Heart right ventricle (tissue), 16 donors: Measurements from ENCODE around the gene JDP2. TPM values are rescaled to one million over a fixed set of nuclear protein-coding genes. Genes with fewer than 3 reads are reported as not detected.
"Not testable (repeated sequence)": the region's sequence is repeated elsewhere in the genome, so short reads cannot be mapped to it uniquely, and the experiment has no call there.

Experiments used
- ATAC-seq, 8 donors: fragments of 200-7000 bp; cut with Tn5 transposase; one replicate each; pipeline ENCODE4 v1.9.1; 2020; ENCODE audit warnings: mild to moderate bottlenecking in 8 of 8, moderate library complexity in 8 of 8, moderate number of reproducible peaks in 1 of 8
- DNase-seq, 2 donors: peaks; one replicate each; pipeline ENCODE4 v3.0.0-alpha.2; 2020
- H3K27ac ChIP-seq, 10 donors: fragments of 200-600 bp; sonication (generic) in 2 of 10; one replicate each; pipeline versions ENCODE4 v1.5.0 to v1.8.0; 2020 to 2022; ENCODE audit warnings: mild to moderate bottlenecking in 3 of 10
- H3K27me3 ChIP-seq, 7 donors: fragments of 200-600 bp; one replicate each; pipeline ENCODE4 v1.8.0; 2021 to 2022; ENCODE audit warnings: mild to moderate bottlenecking in 2 of 7
- H3K36me3 ChIP-seq, 9 donors: fragments of 200-600 bp; sonication (generic) in 1 of 9; one replicate each; pipeline versions ENCODE4 v1.5.0 to v1.8.0; 2020 to 2022; ENCODE audit warnings: mild to moderate bottlenecking in 2 of 9
- H3K4me1 ChIP-seq, 9 donors: fragments of 200-600 bp; sonication (generic) in 1 of 9; one replicate each; pipeline versions ENCODE4 v1.5.0 to v1.8.0; 2020 to 2022; ENCODE audit warnings: mild to moderate bottlenecking in 4 of 9
- H3K4me3 ChIP-seq, 10 donors: fragments of 200-600 bp; sonication (generic) in 2 of 10; one replicate each; pipeline versions ENCODE4 v1.5.0 to v1.8.0; 2020 to 2022; ENCODE audit warnings: mild to moderate bottlenecking in 7 of 10, moderate library complexity in 2 of 10
- H3K9me3 ChIP-seq, 11 donors: fragments of 200-600 bp in 10 of 11; sonication (generic) in 2 of 11; one replicate each; pipeline versions ENCODE4 v1.5.0 to v1.8.0; 2013 to 2022; ENCODE audit warnings: mild to moderate bottlenecking in 2 of 11, control low read depth in 1 of 11, moderate library complexity in 1 of 11
- CTCF ChIP-seq, 9 donors: fragments of 200-600 bp; sonication (generic) in 2 of 9; IDR thresholded peaks; one replicate each; pipeline versions ENCODE4 v1.5.0 to v1.8.0; 2021 to 2022; ENCODE audit warnings: antibody characterized with exemption in 9 of 9, mild to moderate bottlenecking in 5 of 9, moderate library complexity in 1 of 9
- WGBS, 2 donors: extraction: QIAGEN DNeasy Blood & Tissue Kit; methylation state at CpG; one replicate each; pipeline ENCODE4 v1.1.7; 2013; ENCODE audit warnings: inconsistent platforms in 1 of 2; 5-methylcytosine and 5-hydroxymethylcytosine counted together
- intact Hi-C, 10 donors: fragments of 100-400 bp; cut with DNase I; formaldehyde crosslinking; loops; one replicate each; pipeline versions ENCODE4 v1.11.1 to v1.14.2; 2022
- polyA plus RNA-seq, 2 donors: library from polyadenylated mRNA; stranded (reverse); fragments of 200-250 nt; gene quantifications; one replicate each; pipeline ENCODE4 v1.2.3, GENCODE V29; 2013
- total RNA-seq, 10 donors: library from RNA; stranded (reverse); fragmentation: NEBNext Ultra II Directional in 3 of 10; extraction: Animal tissue kit (Norgen Biotek cat#: 25700) in 3 of 10; gene quantifications; one replicate each; pipeline versions ENCODE4 v1.2.1 to v1.2.4, GENCODE V29; 2021 to 2023
- donor health status: Arrhythmogenic right ventricular cardiomyopathy.
- donor health status: ischemic (EF 13 %, LVEDD 7.1; RV severe dilation, severe dysfunction).
- donor health status: healthy with polysubstance abuse.
- donor health status: DM: no; HTN: yes; CAD: no.
- donor health status: DM: no; HTN: no; CAD: no.
- donor health status: ischemic (EF 25% LVEDD 6.9; RV normal size, moderate dysfunction).
- donor health status: ischemic (EF 25% LVEDD 5.7; RV mildly dilated, moderate dysfunction).
- donor health status: healthy.
- donor health status: DM: yes; HTN: yes; CAD: no.
- donor health status: Ischemic cardiomyopathy.
- donor health status: ischemic (EF 35%, LVEDD 5.7; RV mildly dilated, moderate dysfunction).
- donor health status: nonischemic (EF 11% LVEDD 7.7; RV severe dilation, severe dysfunction).
- donor health status: DM: yes; HTN: yes; CAD: no.
- donor health status: PGD.
- donor health status: ischemic (EF 29% LVEDD 5.4; RV normal size, mild dysfunction).
- donor health status: nonischemic (EF 23%, LVEDD 6.1; RV moderate dilation, normal function).

Gene JDP2
- total and polyA plus RNA-seq, 12 donors, result 12.3 to 44.0 (median 17.3) TPM

- no peak for TF ChIP-seq CTCF (IDR thresholded peaks at IDR 0.05)
- Histone ChIP-seq H3K27me3 (no peaks in the 10 kb centered on the region), H3K27ac (peak overlapping the region in 1 of 10 donors; percentile 11), H3K4me1 (peaks cover 0 to 15% (median 0%) of the 10 kb centered on the region in 9 donors), H3K4me3 (no peak overlapping the region), H3K9me3 (peaks cover 0 to 12% (median 0%) of the 10 kb centered on the region in 11 donors), H3K36me3 (no peaks in the 10 kb centered on the region)
- peak in 4 of 8 donors; percentile 25 to 62 (median 56) for ATAC-seq
- 53 to 62% methylated on average over 2 of the region's 2 CpGs for WGBS, 2 donors
- DNase-seq, result no peak
- intact Hi-C loops, result no loop called here
Observed at GRCh38 chr14:75380656-75381055, 47.2 kb upstream of the JDP2 start.

GRCh38 chr14:75381642-75382041 is 46.2 kb upstream of the JDP2 start:
- no peak for DNase-seq
- no peak for TF ChIP-seq CTCF (IDR thresholded peaks at IDR 0.05)
- no peak overlapping the region for H3K4me3 ChIP-seq
- H3K4me1 ChIP-seq, result peaks cover 0 to 15% (median 0%) of the 10 kb centered on the region in 9 donors
- no peaks in the 10 kb centered on the region for H3K27me3 ChIP-seq
- H3K36me3 ChIP-seq, result no peaks in the 10 kb centered on the region
- H3K27ac ChIP-seq, result no peak overlapping the region
- intact Hi-C loops, result no loop called here
- no peak for ATAC-seq
- peaks cover 0 to 12% (median 0%) of the 10 kb centered on the region in 11 donors for H3K9me3 ChIP-seq

GRCh38 chr14:75383219-75383618 is 44.6 kb upstream of the JDP2 start:
- H3K4me3 ChIP-seq, H3K27ac ChIP-seq, intact Hi-C loops, ATAC-seq, H3K36me3 ChIP-seq, H3K27me3 ChIP-seq, DNase-seq: not testable (repeated sequence)
- 93 to 95% methylated on average over 9 of the region's 9 CpGs for WGBS, 2 donors
- Histone ChIP-seq H3K9me3 (peaks cover 0 to 12% (median 0%) of the 10 kb centered on the region in 11 donors), H3K4me1 (peaks cover 0 to 15% (median 0%) of the 10 kb centered on the region in 9 donors)

GRCh38 chr14:75383721-75384120 is 44.1 kb upstream of the JDP2 start:
- peak in 1 of 8 donors; percentile 31 for ATAC-seq
- 86 to 97% methylated on average over 1 of the region's 1 CpG for WGBS, 2 donors
- H3K9me3 ChIP-seq, result peaks cover 0 to 12% (median 0%) of the 10 kb centered on the region in 11 donors
- no peak overlapping the region for H3K4me3 ChIP-seq
- H3K27ac ChIP-seq, result no peak overlapping the region
- no peak for TF ChIP-seq CTCF (IDR thresholded peaks at IDR 0.05)
- DNase-seq, result no peak
- H3K36me3 ChIP-seq, result no peaks in the 10 kb centered on the region
- peaks cover 0 to 15% (median 0%) of the 10 kb centered on the region in 9 donors for H3K4me1 ChIP-seq
- intact Hi-C loops, result no loop called here
- no peaks in the 10 kb centered on the region for H3K27me3 ChIP-seq

GRCh38 chr14:75389679-75390078 is 38.1 kb upstream of the JDP2 start:
- no peak overlapping the region for H3K4me3 ChIP-seq
- peaks cover 0 to 6% (median 0%) of the 10 kb centered on the region in 11 donors for H3K9me3 ChIP-seq
- H3K4me1 ChIP-seq, result no peaks in the 10 kb centered on the region
- no peaks in the 10 kb centered on the region for H3K27me3 ChIP-seq
- DNase-seq (no peak), ATAC-seq (no peak)
- H3K27ac ChIP-seq, result no peak overlapping the region
- TF ChIP-seq CTCF (IDR thresholded peaks at IDR 0.05), result no peak
- 85 to 92% methylated on average over 3 of the region's 3 CpGs for WGBS, 2 donors
- H3K36me3 ChIP-seq, result no peaks in the 10 kb centered on the region
- intact Hi-C loops, result no loop called here
